K562 (cell line): Measurements from ENCODE around the gene ALK. TPM values are rescaled to one million over a fixed set of nuclear protein-coding genes. Genes with fewer than 3 reads are reported as not detected.

Experiments used
- ATAC-seq: fragments of 200-7000 bp; cut with Tn5 transposase; 3 replicates; pipeline ENCODE4 v1.9.1; 2020; ENCODE audit warnings: moderate library complexity
- BruUV-seq: library from RNA; stranded (reverse); fragments of 400-500 nt; replicated peaks from 2 replicates; lab custom pipeline; 2021; lab: Mats Ljungman, UMichigan
- CTCF ChIA-PET: fragments of 300-600 bp; formaldehyde crosslinking; extraction: SDS; loops from one replicate; lab custom pipeline; 2021; ENCODE audit warnings: low intra/inter-chr PET ratio; lab: Yijun Ruan, JAX
- POLR2A ChIA-PET: fragments of 300-600, 350-650 bp; sonication (Branson Sonifier 250); formaldehyde crosslinking; extraction: SDS; loops from one replicate; lab custom pipeline; 2021; ENCODE audit warnings: antibody characterized with exemption, inconsistent platforms; lab: Yijun Ruan, JAX
- DNase-seq, 4 experiments: peaks; one replicate each; pipeline versions ENCODE4 v3.0.0 to v3.0.0-alpha.2; 2011 to 2018; ENCODE audit warnings: low spot score in 3 of 4, mixed read lengths in 3 of 4; ENCODE audit errors: extremely low read depth in 1 of 4
- FAIRE-seq: peaks from 2 replicates; lab custom pipeline; 2011; peaks lifted over from hg19 to GRCh38; lab: Jason Lieb, UNC
- H2AFZ ChIP-seq: 2 replicates; pipeline ENCODE4 v1.6.0; 2011; ENCODE audit warnings: low read depth, low read length, control low read depth, inconsistent platforms
- H3K27ac ChIP-seq: fragments of 200-600 bp; 3 replicates; pipeline ENCODE4 v1.8.0; 2011; ENCODE audit warnings: low read depth, mild to moderate bottlenecking, control low read depth, inconsistent platforms, low read length, moderate library complexity, mixed read lengths; ENCODE audit errors: extremely low read depth
- H3K27me3 ChIP-seq, 2 experiments: fragments of 300-600 bp in 1 of 2; 2 replicates in 1 of 2; 3 replicates in 1 of 2; pipeline versions ENCODE4 v1.6.0 to v1.8.0; 2011; ENCODE audit warnings: inconsistent platforms in 2 of 2, low read length in 2 of 2, mild to moderate bottlenecking in 1 of 2, mixed read lengths in 1 of 2, moderate library complexity in 1 of 2; ENCODE audit not compliant: control insufficient read depth in 2 of 2, insufficient read depth in 2 of 2
- H3K36me3 ChIP-seq: fragments of 300-600 bp; 3 replicates; pipeline ENCODE4 v1.8.0; 2011; ENCODE audit warnings: mild to moderate bottlenecking, low read length, inconsistent platforms; ENCODE audit not compliant: control insufficient read depth, insufficient read depth
- H3K4me1 ChIP-seq, 2 experiments: fragments of 200-600 bp in 1 of 2; replicated peaks in 1 of 2; 2 replicates in 1 of 2; 3 replicates in 1 of 2; pipeline versions ENCODE4 v1.5.1 to v1.8.0; 2011; ENCODE audit warnings: inconsistent platforms in 2 of 2, low read length in 2 of 2, mild to moderate bottlenecking in 1 of 2, mixed read lengths in 1 of 2, moderate library complexity in 1 of 2; ENCODE audit not compliant: control insufficient read depth in 2 of 2, insufficient read depth in 2 of 2
- H3K4me2 ChIP-seq: 2 replicates; pipeline ENCODE4 v1.6.1; 2011; ENCODE audit warnings: low read length, control low read depth, inconsistent platforms, mixed read lengths; ENCODE audit not compliant: insufficient read depth
- H3K4me3 ChIP-seq: fragments of 200-600 bp; sonication (generic), shearing (Covaris generic); 2 replicates; pipeline ENCODE4 v1.5.1; 2016; ENCODE audit warnings: control low read depth, inconsistent platforms
- H3K79me2 ChIP-seq: fragments of 200-600 bp; 3 replicates; pipeline ENCODE4 v1.8.0; 2011; ENCODE audit warnings: low read length, inconsistent platforms; ENCODE audit not compliant: control insufficient read depth, insufficient read depth
- H3K9ac ChIP-seq, 2 experiments: 2 replicates each; pipeline versions ENCODE4 v1.6.0 to v1.6.1; 2011; ENCODE audit warnings: low read depth in 2 of 2, low read length in 2 of 2, control low read depth in 1 of 2, inconsistent platforms in 1 of 2, mild to moderate bottlenecking in 1 of 2, mixed read lengths in 1 of 2; ENCODE audit not compliant: insufficient read depth in 1 of 2
- H3K9me1 ChIP-seq: one replicate; pipeline ENCODE4 v1.6.0; 2011; ENCODE audit warnings: inconsistent platforms, mild to moderate bottlenecking, low read length, moderate library complexity; ENCODE audit not compliant: control insufficient read depth, insufficient read depth
- H3K9me3 ChIP-seq: replicated peaks from 2 replicates; pipeline ENCODE4 v1.5.1; 2011; ENCODE audit warnings: low read depth, low read length, inconsistent platforms; ENCODE audit not compliant: control insufficient read depth, insufficient read depth
- H4K20me1 ChIP-seq: replicated peaks from 2 replicates; pipeline ENCODE4 v1.6.1; 2011; ENCODE audit warnings: low read length, inconsistent platforms, mixed read lengths; ENCODE audit not compliant: control insufficient read depth, insufficient read depth
- CREM ChIP-seq: IDR thresholded peaks from 2 replicates; pipeline ENCODE4 v1.6.1; 2014; ENCODE audit warnings: antibody characterized with exemption, low read depth
- DIDO1 ChIP-seq: fragments of 450-650 bp; IDR thresholded peaks from 2 replicates; pipeline ENCODE4 v1.6.1; 2016; ENCODE audit warnings: low read depth, missing biosample characterization, missing genetic modification characterization
- ETV5 ChIP-seq: sonication (generic); formaldehyde crosslinking; IDR thresholded peaks from 2 replicates; pipeline ENCODE4 v1.4.0; 2020; ENCODE audit warnings: low read depth, mild to moderate bottlenecking, missing genetic modification reagents
- GABPA ChIP-seq: fragments of 200-800 bp; sonication (Bioruptor generic); conservative IDR thresholded peaks from 2 replicates; pipeline ENCODE4 v1.6.1; 2016; ENCODE audit warnings: low read depth, missing genetic modification characterization, missing compliant biosample characterization
- HDAC6 ChIP-seq: IDR thresholded peaks from 2 replicates; pipeline ENCODE4 v1.6.1; 2012; ENCODE audit warnings: low read depth, mild to moderate bottlenecking, control low read depth, inconsistent platforms, low read length, moderate library complexity
- MAFF ChIP-seq: IDR thresholded peaks from 2 replicates; pipeline ENCODE4 v1.6.1; 2012; ENCODE audit warnings: low read length, improper control_type of control experiment
- MAFG ChIP-seq: fragments of 450-650 bp; conservative IDR thresholded peaks from 2 replicates; pipeline ENCODE4 v1.6.1; 2016; ENCODE audit warnings: missing genetic modification characterization, missing compliant biosample characterization
- NFE2 ChIP-seq: IDR thresholded peaks from 2 replicates; pipeline ENCODE4 v1.6.1; 2014; ENCODE audit warnings: antibody characterized with exemption, low read depth
- NFYB ChIP-seq: IDR thresholded peaks from 2 replicates; pipeline ENCODE4 v1.6.1; 2011; ENCODE audit warnings: mild to moderate bottlenecking, moderate library complexity; ENCODE audit not compliant: insufficient read length; ENCODE audit errors: extremely low read depth
- PKNOX1 ChIP-seq: fragments of 450-650 bp; IDR thresholded peaks from 2 replicates; pipeline ENCODE4 v1.6.1; 2016
- PRMT5 ChIP-seq: sonication (generic); formaldehyde crosslinking; IDR thresholded peaks from 2 replicates; pipeline ENCODE4 v1.5.0; 2020; ENCODE audit warnings: missing genetic modification reagents
- SMAD1 ChIP-seq: fragments of 150-350 bp; IDR thresholded peaks from 2 replicates; pipeline ENCODE4 v1.6.1; 2014; ENCODE audit warnings: low read length, low read depth; ENCODE audit not compliant: partially characterized antibody
- SP1 ChIP-seq: sonication (generic); formaldehyde crosslinking; IDR thresholded peaks from 2 replicates; pipeline ENCODE4 v1.8.1; 2022; ENCODE audit warnings: mild to moderate bottlenecking, missing genetic modification reagents
- TCF7 ChIP-seq: sonication (generic); IDR thresholded peaks from 2 replicates; pipeline ENCODE4 v1.6.1; 2016; ENCODE audit warnings: antibody characterized with exemption, borderline replicate concordance
- WGBS: fragments of 100-300 bp; shearing (Covaris generic); methylation state at CpG from one replicate; pipeline ENCODE4 v1.1.6; 2016; ENCODE audit warnings: low coverage, mixed read lengths; ENCODE audit not compliant: insufficient coverage; ENCODE audit errors: missing lambda C conversion rate; 5-methylcytosine and 5-hydroxymethylcytosine counted together
- in situ Hi-C: fragments of 300-500 bp; cut with MboI; formaldehyde crosslinking; loops from 4 replicates; pipeline ENCODE4 v1.15.0; 2018; ENCODE audit warnings: inconsistent platforms, mixed read lengths
- intact Hi-C: fragments of 100-400 bp; cut with micrococcal nuclease; formaldehyde crosslinking; loops from 2 replicates; pipeline ENCODE4 v1.14.2; 2022
- polyA plus RNA-seq, 8 experiments: library from polyadenylated mRNA; depleted of rRNA in 4 of 8; stranded (reverse) in 5 of 8; unstranded in 3 of 8; fragments of >200 nt; fragmentation: Nextera tagmentation in 2 of 8; fragmentation: Illumina TruSeq in 1 of 8; extraction: Ambion mirVana in 2 of 8; extraction: Trizol in 1 of 8; gene quantifications; 2 replicates each; pipeline versions ENCODE4 v1.2.1 to v1.2.3, GENCODE V29; 2011 to 2014; ENCODE audit warnings: inconsistent platforms in 1 of 8, missing spikeins in 1 of 8
- total RNA-seq, 7 experiments: library from RNA; depleted of rRNA in 6 of 7; stranded (reverse); fragments of >200 nt in 6 of 7; fragmentation: Illumina TruSeq in 2 of 7; extraction: Trizol in 2 of 7; gene quantifications; 2 replicates each; pipeline versions ENCODE4 v1.2.1 to v1.2.3, GENCODE V29; 2011 to 2021; ENCODE audit warnings: low replicate concordance in 1 of 7
- TF ChIP-seq, protein P1 (sequence below): fragments of 450-650 bp; IDR thresholded peaks from 2 replicates; pipeline ENCODE4 v1.6.1; 2017; ENCODE audit warnings: mild to moderate bottlenecking, moderate library complexity

The ALK gene
- total and polyA plus RNA-seq, 9 of the 15 experiments (the other 6 are each of a cell fraction or from before 2014, with no cell fraction given) = not detected

GRCh38 chr2:29193111-29193510 is 728.3 kb downstream of the ALK start:
- Histone ChIP-seq H3K9me3 (no peaks in the 10 kb centered on the region), H3K4me2 (no peak overlapping the region), H3K36me3 (no peaks in the 10 kb centered on the region), H3K27me3 (peaks cover 7 to 10% of the 10 kb centered on the region in 2 experiments; a peak in 3 of 5 replicates), H3K9ac (no peak overlapping the region), H3K4me1 (no peaks in the 10 kb centered on the region), H3K4me3 (no peak overlapping the region), H3K27ac (no peak overlapping the region), H4K20me1 (no peaks in the 10 kb centered on the region), H2AFZ (peak overlapping the region; percentile 39; the same call in 1 of the 2 replicates), H3K9me1 (no peaks in the 10 kb centered on the region), H3K79me2 (no peaks in the 10 kb centered on the region)
- CTCF ChIA-PET = no interaction called here
- FAIRE-seq = no peak
- POLR2A ChIA-PET = interaction anchor here (0.5 to 1.5 kb wide), 4 partner anchors 9 to 182 kb away, joined by 3 to 4 read pairs (median 4); no protein-coding TSS in a partner anchor
- TF ChIP-seq SMAD1 (no peak), PKNOX1 (0 out of 2 replicates have a peak, but pooled peaks have one; percentile 6), GABPA (no peak), CREM (peak; percentile 38; the same call in 1 of the 2 replicates)
- DNase-seq = no peak
- BruUV-seq = no TSS peak
- intact Hi-C loops = loop anchor here (10.0 kb wide), 2 partner anchors 118 to 608 kb away; partner anchors contain the start of gene PCARE
- no peak for ATAC-seq
- WGBS = 7% methylated on average over 12 of the region's 12 CpGs
- in situ Hi-C loops = no loop called here

DNA sequence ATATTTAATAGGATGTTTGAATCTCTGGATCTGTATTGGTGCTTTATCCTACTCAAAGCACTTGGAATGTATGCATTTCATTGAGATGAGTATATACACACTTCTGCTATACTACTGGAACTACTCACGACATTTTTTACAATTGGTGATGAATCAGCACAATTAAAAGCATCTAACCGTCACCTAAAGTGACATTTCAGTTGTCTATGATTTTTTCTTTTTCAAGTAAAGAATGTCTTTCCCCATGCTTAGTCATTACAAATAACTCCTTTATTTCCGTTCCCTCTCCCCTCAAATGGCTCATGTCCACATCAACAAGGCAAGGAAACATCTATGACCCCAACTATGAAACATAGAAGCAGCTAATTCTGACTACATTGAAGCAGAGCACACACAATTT is 728.9 kb downstream of the ALK start:
- FAIRE-seq (no peak), ATAC-seq (no peak), DNase-seq (no peak)
- peaks cover 7 to 10% of the 10 kb centered on the region in 2 experiments; a peak in 3 of 5 replicates for H3K27me3 ChIP-seq
- POLR2A ChIA-PET = interaction anchor here (0.5 to 1.5 kb wide), 3 partner anchors 9 to 182 kb away, joined by 3 to 4 read pairs (median 4); no protein-coding TSS in a partner anchor
- H3K4me3 ChIP-seq = no peak overlapping the region
- H3K4me1 ChIP-seq = no peaks in the 10 kb centered on the region
- in situ Hi-C loops (no loop called here), intact Hi-C loops (loop anchor here (10.0 kb wide), 2 partner anchors 118 to 608 kb away; partner anchors contain the start of gene PCARE)
- WGBS = 10% methylated on average over 3 of the region's 3 CpGs
- no TSS peak for BruUV-seq
- H3K9ac ChIP-seq = no peak overlapping the region
- H3K27ac ChIP-seq = no peak overlapping the region
- no peaks in the 10 kb centered on the region for H3K9me1 ChIP-seq
- no peaks in the 10 kb centered on the region for H3K79me2 ChIP-seq
- no peak overlapping the region for H2AFZ ChIP-seq
- H3K4me2 ChIP-seq = no peak overlapping the region
- no peaks in the 10 kb centered on the region for H4K20me1 ChIP-seq
- CTCF ChIA-PET = no interaction called here
- H3K36me3 ChIP-seq = no peaks in the 10 kb centered on the region
- H3K9me3 ChIP-seq = no peaks in the 10 kb centered on the region
- TF ChIP-seq NFE2 (no peak), ETV5 (CRISPR knock-in tag) (no peak), NFYB (no peak), SP1 (CRISPR knock-in tag) (no peak), TCF7 (no peak), MAFF (peak; percentile 13; the same call in 1 of the 2 replicates), MAFG (tag) (peak; percentile 69), PRMT5 (CRISPR knock-in tag) (no peak), DIDO1 (tag) (no peak), HDAC6 (no peak)
- TF ChIP-seq, protein P1, sequence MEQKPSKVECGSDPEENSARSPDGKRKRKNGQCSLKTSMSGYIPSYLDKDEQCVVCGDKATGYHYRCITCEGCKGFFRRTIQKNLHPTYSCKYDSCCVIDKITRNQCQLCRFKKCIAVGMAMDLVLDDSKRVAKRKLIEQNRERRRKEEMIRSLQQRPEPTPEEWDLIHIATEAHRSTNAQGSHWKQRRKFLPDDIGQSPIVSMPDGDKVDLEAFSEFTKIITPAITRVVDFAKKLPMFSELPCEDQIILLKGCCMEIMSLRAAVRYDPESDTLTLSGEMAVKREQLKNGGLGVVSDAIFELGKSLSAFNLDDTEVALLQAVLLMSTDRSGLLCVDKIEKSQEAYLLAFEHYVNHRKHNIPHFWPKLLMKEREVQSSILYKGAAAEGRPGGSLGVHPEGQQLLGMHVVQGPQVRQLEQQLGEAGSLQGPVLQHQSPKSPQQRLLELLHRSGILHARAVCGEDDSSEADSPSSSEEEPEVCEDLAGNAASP = no peak
